ENCODE results near the gene TFDP2.

The TFDP2 gene

DNA sequence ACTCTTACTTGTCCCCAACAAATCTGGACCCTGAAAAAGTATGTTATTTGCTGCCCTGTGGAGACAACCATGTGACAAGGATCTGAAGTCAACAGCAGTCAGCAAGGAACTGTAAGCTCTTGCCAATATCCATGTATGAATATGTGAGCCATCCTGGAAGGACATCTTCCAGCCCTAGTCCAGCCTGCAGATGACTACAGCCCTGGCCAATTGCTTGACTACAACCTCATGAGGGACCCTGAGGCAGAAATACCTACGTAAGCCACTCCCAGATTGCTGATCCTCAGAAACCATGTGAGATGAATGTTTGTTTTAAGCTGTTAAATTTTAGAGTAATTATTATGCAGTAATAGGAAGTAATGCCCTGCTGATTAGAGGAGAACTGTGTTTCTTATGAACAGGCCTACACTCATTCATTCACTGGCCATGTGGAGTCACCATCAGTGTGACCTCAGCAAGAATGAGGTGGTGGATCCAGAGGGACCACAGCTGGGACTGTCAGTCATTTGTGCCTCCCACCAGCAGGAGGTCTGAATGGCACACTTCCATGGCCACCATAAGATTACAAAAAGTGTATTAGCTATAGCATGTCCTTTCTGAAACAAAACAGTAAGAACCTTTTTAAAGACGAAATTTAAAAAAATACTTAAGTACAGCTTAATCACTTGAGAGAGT is 92.6 kb downstream of the TFDP2 start:
- no peak overlapping the region for H3K4me3 ChIP-seq (ENCODE audit: low read depth, low read length)
- TF ChIP-seq, protein P1, sequence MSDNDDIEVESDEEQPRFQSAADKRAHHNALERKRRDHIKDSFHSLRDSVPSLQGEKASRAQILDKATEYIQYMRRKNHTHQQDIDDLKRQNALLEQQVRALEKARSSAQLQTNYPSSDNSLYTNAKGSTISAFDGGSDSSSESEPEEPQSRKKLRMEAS (IDR thresholded peaks at IDR 0.05; ENCODE audit: low read depth, low read length), result no peak
- TF ChIP-seq MYC (IDR thresholded peaks at IDR 0.05; ENCODE audit: low read depth, low read length), result no peak
- TF ChIP-seq POLR2A (IDR thresholded peaks at IDR 0.05; ENCODE audit: extremely low read depth, insufficient read length), result no peak
- TF ChIP-seq, protein P2, sequence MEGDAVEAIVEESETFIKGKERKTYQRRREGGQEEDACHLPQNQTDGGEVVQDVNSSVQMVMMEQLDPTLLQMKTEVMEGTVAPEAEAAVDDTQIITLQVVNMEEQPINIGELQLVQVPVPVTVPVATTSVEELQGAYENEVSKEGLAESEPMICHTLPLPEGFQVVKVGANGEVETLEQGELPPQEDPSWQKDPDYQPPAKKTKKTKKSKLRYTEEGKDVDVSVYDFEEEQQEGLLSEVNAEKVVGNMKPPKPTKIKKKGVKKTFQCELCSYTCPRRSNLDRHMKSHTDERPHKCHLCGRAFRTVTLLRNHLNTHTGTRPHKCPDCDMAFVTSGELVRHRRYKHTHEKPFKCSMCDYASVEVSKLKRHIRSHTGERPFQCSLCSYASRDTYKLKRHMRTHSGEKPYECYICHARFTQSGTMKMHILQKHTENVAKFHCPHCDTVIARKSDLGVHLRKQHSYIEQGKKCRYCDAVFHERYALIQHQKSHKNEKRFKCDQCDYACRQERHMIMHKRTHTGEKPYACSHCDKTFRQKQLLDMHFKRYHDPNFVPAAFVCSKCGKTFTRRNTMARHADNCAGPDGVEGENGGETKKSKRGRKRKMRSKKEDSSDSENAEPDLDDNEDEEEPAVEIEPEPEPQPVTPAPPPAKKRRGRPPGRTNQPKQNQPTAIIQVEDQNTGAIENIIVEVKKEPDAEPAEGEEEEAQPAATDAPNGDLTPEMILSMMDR (IDR thresholded peaks at IDR 0.05; ENCODE audit: low read depth, low read length), result no peak
- no peak for DNase-seq (ENCODE audit: low read depth)

DNA sequence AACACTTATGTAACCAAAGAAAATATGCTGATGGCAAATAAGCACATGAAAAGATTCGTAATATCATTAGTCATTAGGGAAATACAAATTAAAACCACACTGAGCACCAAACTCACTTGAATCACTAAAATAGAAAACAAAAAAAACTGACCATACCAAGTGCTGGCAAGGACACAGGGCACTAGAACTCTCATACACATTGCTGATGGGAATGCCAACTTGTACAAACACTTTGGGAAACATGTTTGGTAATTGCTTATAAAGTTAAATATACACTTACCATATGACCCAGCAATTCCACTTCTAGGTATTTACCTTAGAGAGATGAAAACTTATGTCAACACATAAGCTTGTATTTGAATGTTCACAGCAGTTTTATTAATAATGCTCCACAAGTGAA is 95.5 kb downstream of the TFDP2 start:
- no peak for DNase-seq (ENCODE audit: low read depth)
- no peak overlapping the region for H3K4me3 ChIP-seq (ENCODE audit: low read depth, low read length)
- TF ChIP-seq, protein P2 (IDR thresholded peaks at IDR 0.05; ENCODE audit: low read depth, low read length), result no peak
- TF ChIP-seq, protein P1 (IDR thresholded peaks at IDR 0.05; ENCODE audit: low read depth, low read length), result no peak
- TF ChIP-seq POLR2A (IDR thresholded peaks at IDR 0.05; ENCODE audit: extremely low read depth, insufficient read length) (no peak), MYC (IDR thresholded peaks at IDR 0.05; ENCODE audit: low read depth, low read length) (no peak)

DNA sequence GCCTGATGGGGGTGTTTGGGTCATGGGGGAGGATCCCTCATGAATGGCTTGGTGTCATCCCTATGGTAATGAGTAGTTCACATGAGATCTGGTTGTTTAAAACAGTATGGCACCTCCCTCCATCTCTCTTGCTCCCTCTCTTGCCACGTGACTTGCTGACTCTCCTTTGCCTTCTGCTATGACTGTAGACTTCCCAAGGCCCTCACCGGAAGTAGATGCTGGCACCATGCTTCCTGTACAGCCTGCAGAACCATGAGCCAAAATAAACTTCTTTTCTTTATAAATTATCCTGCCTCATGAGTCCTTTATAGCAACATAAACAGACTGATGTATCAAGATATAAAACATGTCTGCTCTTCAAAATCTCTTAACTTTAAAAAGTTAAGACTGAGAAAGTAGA is 96.1 kb downstream of the TFDP2 start:
- TF ChIP-seq, protein P2 (IDR thresholded peaks at IDR 0.05; ENCODE audit: low read depth, low read length), result no peak
- TF ChIP-seq, protein P1 (IDR thresholded peaks at IDR 0.05; ENCODE audit: low read depth, low read length), result no peak
- TF ChIP-seq MYC (IDR thresholded peaks at IDR 0.05; ENCODE audit: low read depth, low read length) (no peak), POLR2A (IDR thresholded peaks at IDR 0.05; ENCODE audit: extremely low read depth, insufficient read length) (no peak)
- no peak overlapping the region for H3K4me3 ChIP-seq (ENCODE audit: low read depth, low read length)
- DNase-seq (ENCODE audit: low read depth), result no peak

DNA sequence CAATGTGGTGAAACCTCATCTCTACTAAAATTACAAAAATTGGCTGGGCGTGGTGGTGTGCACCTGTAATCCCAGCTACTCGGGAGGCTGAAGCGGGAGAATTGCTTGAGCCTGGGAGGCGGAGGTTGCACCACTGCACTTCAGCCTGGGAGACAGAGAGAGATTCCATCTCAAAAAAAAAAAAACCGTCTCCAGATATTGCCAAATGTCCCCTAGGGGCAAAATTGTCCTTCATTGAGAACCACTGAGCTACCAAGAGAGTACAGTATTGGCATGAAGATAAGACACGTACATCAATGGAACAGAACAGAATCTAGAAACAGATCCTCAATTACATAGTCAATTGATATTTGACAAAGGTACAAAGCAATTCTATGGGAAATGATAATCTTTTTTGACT is 98.0 kb downstream of the TFDP2 start:
- H3K4me3 ChIP-seq (ENCODE audit: low read depth, low read length), result no peak overlapping the region
- DNase-seq (ENCODE audit: low read depth), result no peak
- no peak for TF ChIP-seq MYC (IDR thresholded peaks at IDR 0.05; ENCODE audit: low read depth, low read length)
- TF ChIP-seq, protein P1 (IDR thresholded peaks at IDR 0.05; ENCODE audit: low read depth, low read length), result no peak
- TF ChIP-seq POLR2A (IDR thresholded peaks at IDR 0.05; ENCODE audit: extremely low read depth, insufficient read length), result no peak
- TF ChIP-seq, protein P2 (IDR thresholded peaks at IDR 0.05; ENCODE audit: low read depth, low read length), result no peak

DNA sequence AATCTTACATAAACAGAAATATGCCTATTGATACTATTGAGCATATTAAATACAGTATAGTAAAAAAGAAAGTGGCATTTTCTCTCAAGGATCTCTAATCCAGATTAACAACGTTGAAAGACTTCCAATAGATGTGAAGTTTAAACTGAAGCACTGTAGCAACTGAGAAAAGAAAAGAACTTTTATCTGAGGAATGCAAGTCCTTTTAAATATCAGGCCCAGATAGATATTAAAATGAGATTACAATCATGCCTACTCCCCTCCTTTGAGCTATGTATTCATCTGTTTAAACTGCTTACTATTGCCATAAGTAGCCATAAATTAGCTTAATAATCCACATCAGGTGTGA is 102.3 kb downstream of the TFDP2 start:
- H3K4me3 ChIP-seq (ENCODE audit: low read depth, low read length), result no peak overlapping the region
- DNase-seq (ENCODE audit: low read depth), result no peak
- no peak for TF ChIP-seq POLR2A (IDR thresholded peaks at IDR 0.05; ENCODE audit: extremely low read depth, insufficient read length)
- TF ChIP-seq MYC (IDR thresholded peaks at IDR 0.05; ENCODE audit: low read depth, low read length), result no peak
- TF ChIP-seq, protein P2 (IDR thresholded peaks at IDR 0.05; ENCODE audit: low read depth, low read length), result no peak
- TF ChIP-seq, protein P1 (IDR thresholded peaks at IDR 0.05; ENCODE audit: low read depth, low read length), result no peak

All from NB4 (cell line).